SK-N-MC (cell line): Measurements from ENCODE around the gene GGN.

ENCODE experiments used
- EZH2 ChIP-seq: fragments of 200-600 bp; sonication (generic); IDR thresholded peaks from one replicate; pipeline ENCODE4 v1.6.1; 2017; ENCODE audit warnings: antibody characterized with exemption
- FOXP2 ChIP-seq: optimal IDR thresholded peaks from 2 replicates; pipeline ENCODE3; 2011; ENCODE audit warnings: mild to moderate bottlenecking, moderate library complexity; ENCODE audit not compliant: insufficient read depth; ENCODE audit errors: extremely low read length, control extremely low read depth
- POLR2AphosphoS5 ChIP-seq: IDR thresholded peaks from 2 replicates; pipeline ENCODE4 v1.6.1; 2012; ENCODE audit warnings: mild to moderate bottlenecking, low read depth, low read length, borderline replicate concordance

- TF ChIP-seq POLR2AphosphoS5 (no peak), EZH2 (no peak), FOXP2 (no peak)
Measured at GRCh38 chr19:38389957-38390924, 2.4 kb upstream of the GGN start.
